Activated CD4-positive, alpha-beta T cell treated with anti-CD3 and anti-CD28 coated beads for 36 hours (primary cell): Measurements from ENCODE around the gene FOXL3. TPM values are rescaled to one million over a fixed set of nuclear protein-coding genes. Genes with fewer than 3 reads are reported as not detected.

Source experiments
- ATAC-seq: fragments of 200-7000 bp; cut with Tn5 transposase; one replicate; pipeline ENCODE4 v1.10.0; 2021; ENCODE audit warnings: mild to moderate bottlenecking, moderate library complexity
- CTCF ChIA-PET: fragments of 350-600 bp; sonication (Branson Sonifier 250); formaldehyde crosslinking; loops from one replicate; lab custom pipeline; 2021; ENCODE audit warnings: antibody characterized with exemption; lab: Charles Lee
- POLR2A ChIA-PET: fragments of 350-600 bp; sonication (Branson Sonifier 250); formaldehyde crosslinking; loops from one replicate; lab custom pipeline; 2021; ENCODE audit warnings: antibody characterized with exemption, inconsistent platforms; lab: Charles Lee
- DNase-seq: peaks from one replicate; pipeline ENCODE4 v3.0.0-alpha.2; 2020
- H3K27ac Mint-ChIP-seq: one replicate; pipeline ENCODE4 v1.8.0; 2021; ENCODE audit warnings: mixed read lengths
- H3K27me3 Mint-ChIP-seq: one replicate; pipeline ENCODE4 v1.8.0; 2021; ENCODE audit warnings: mixed read lengths
- H3K36me3 Mint-ChIP-seq: one replicate; pipeline ENCODE4 v1.8.0; 2021; ENCODE audit warnings: low read depth, mixed read lengths
- H3K4me1 Mint-ChIP-seq: one replicate; pipeline ENCODE4 v1.8.0; 2021; ENCODE audit warnings: mixed read lengths
- H3K4me3 Mint-ChIP-seq: one replicate; pipeline ENCODE4 v1.8.0; 2021; ENCODE audit warnings: mild to moderate bottlenecking, moderate library complexity, mixed read lengths
- H3K9me3 Mint-ChIP-seq: one replicate; pipeline ENCODE4 v1.8.0; 2021; ENCODE audit warnings: low read depth, mixed read lengths
- intact Hi-C, 2 experiments: fragments of 100-400 bp; cut with DNase I in 1 of 2; cut with micrococcal nuclease in 1 of 2; formaldehyde crosslinking; loops; one replicate each; pipeline versions ENCODE4 v1.14.2 to v1.15.1; 2022 to 2024; cut with DNase I, micrococcal nuclease
- total RNA-seq, 2 experiments: library from RNA; stranded (reverse); gene quantifications; one replicate each; pipeline ENCODE4 v1.2.3, GENCODE V29; 2021

Gene FOXL3
- total RNA-seq, 2 experiments from 2014 or later = not detected

- Mint-ChIP-seq H3K36me3 (no peaks in the 10 kb centered on the region), H3K4me1 (no peaks in the 10 kb centered on the region), H3K9me3 (peaks cover 13% of the 10 kb centered on the region), H3K27ac (no peak overlapping the region), H3K27me3 (peaks cover 2% of the 10 kb centered on the region), H3K4me3 (no peak overlapping the region)
- ChIA-PET CTCF (no interaction called here), POLR2A (no interaction called here)
- intact Hi-C loops = no loop called here
- ATAC-seq (no peak), DNase-seq (no peak)
These were observed 17.3 kb upstream of the FOXL3 start for GRCh38 chr7:272631-273030.

DNA sequence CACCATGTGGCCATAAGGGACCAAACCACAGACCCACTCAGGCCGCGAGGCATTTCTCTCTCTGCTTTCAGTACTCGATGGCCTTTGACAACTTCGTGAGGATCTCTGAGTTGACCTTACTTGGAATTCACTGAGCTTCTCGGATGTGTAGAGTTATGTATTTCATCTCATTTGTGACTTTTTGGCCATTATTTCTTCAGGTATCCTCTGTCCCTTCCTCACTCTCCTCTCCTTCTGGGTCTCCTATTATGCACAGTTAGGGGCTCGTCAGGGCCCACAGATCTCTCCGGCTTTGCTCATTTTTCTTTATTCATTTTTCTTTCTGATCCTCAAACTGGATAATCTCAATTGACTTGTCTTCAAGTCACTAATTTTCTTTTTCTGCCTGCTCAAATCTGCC, 16.6 kb upstream of the FOXL3 start:
- no peak for ATAC-seq
- POLR2A ChIA-PET = no interaction called here
- CTCF ChIA-PET = no interaction called here

GRCh38 chr7:274266-274665, 15.7 kb upstream of the FOXL3 start:
- Mint-ChIP-seq H3K27ac (no peak overlapping the region), H3K4me1 (no peaks in the 10 kb centered on the region), H3K27me3 (peaks cover 5% of the 10 kb centered on the region), H3K36me3 (no peaks in the 10 kb centered on the region), H3K9me3 (peaks cover 13% of the 10 kb centered on the region), H3K4me3 (no peak overlapping the region)
- ATAC-seq (no peak), DNase-seq (no peak)
- intact Hi-C loops = no loop called here
- CTCF ChIA-PET = interaction anchor here (0.7 kb wide), 1 partner anchor 303 kb away, joined by 3 read pairs; no protein-coding TSS in a partner anchor
- POLR2A ChIA-PET = no interaction called here

More for the DNA sequence above, 16.6 kb upstream of the FOXL3 start:
- DNase-seq = no peak
- Mint-ChIP-seq H3K4me1 (no peaks in the 10 kb centered on the region), H3K36me3 (no peaks in the 10 kb centered on the region), H3K27ac (no peak overlapping the region), H3K4me3 (no peak overlapping the region), H3K9me3 (peaks cover 13% of the 10 kb centered on the region), H3K27me3 (peaks cover 5% of the 10 kb centered on the region)
- intact Hi-C loops = no loop called here

DNA sequence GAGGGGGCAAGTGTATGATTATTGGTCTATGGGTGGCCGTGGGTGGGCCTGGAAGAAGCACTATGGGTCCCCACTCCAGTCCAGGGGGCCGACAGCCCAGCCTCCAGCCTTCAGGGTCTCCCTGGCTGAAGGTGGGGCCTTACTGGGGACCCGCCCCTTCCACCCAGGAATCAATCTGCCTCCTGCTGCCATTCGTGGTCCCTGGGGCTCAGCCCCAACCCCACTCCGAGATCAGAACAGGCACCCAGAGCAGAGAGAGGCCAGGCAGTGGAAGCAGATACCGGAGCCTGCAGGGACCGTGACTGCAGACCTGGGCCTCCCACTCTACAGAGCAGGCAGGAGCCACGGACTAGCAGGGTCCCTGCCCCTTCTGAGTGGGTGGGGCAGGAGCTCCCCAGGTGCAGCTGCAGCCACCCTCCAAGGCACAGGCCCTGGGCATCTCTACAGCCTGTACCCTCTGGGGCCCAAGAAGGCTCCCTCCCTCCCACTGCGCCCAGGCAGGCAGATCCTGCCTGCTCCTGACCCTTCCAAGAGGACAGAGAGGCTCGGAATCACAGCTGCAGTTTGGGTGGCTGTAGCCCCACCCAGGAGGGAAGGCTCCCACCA, 13.6 kb upstream of the FOXL3 start:
- DNase-seq = no peak
- no peaks in the 10 kb centered on the region for H3K4me1 Mint-ChIP-seq
- POLR2A ChIA-PET = no interaction called here
- no peak overlapping the region for H3K4me3 Mint-ChIP-seq
- peaks cover 11% of the 10 kb centered on the region for H3K27me3 Mint-ChIP-seq
- peaks cover 13% of the 10 kb centered on the region for H3K9me3 Mint-ChIP-seq
- CTCF ChIA-PET = interaction anchor here (0.9 kb wide), 1 partner anchor 12 kb away, joined by 3 read pairs; no protein-coding TSS in a partner anchor
- H3K36me3 Mint-ChIP-seq = no peaks in the 10 kb centered on the region
- no peak for ATAC-seq
- H3K27ac Mint-ChIP-seq = no peak overlapping the region
- intact Hi-C loops = no loop called here

- H3K9me3 Mint-ChIP-seq = peaks cover 13% of the 10 kb centered on the region
- no peak for ATAC-seq
- DNase-seq = no peak
- POLR2A ChIA-PET = no interaction called here
- intact Hi-C loops = no loop called here
- no peaks in the 10 kb centered on the region for H3K4me1 Mint-ChIP-seq
- H3K27me3 Mint-ChIP-seq = peaks cover 14% of the 10 kb centered on the region
- CTCF ChIA-PET = no interaction called here
- H3K27ac Mint-ChIP-seq = no peak overlapping the region
- no peaks in the 10 kb centered on the region for H3K36me3 Mint-ChIP-seq
- no peak overlapping the region for H3K4me3 Mint-ChIP-seq
These were observed 12.7 kb upstream of the FOXL3 start for GRCh38 chr7:277228-277627.

DNA sequence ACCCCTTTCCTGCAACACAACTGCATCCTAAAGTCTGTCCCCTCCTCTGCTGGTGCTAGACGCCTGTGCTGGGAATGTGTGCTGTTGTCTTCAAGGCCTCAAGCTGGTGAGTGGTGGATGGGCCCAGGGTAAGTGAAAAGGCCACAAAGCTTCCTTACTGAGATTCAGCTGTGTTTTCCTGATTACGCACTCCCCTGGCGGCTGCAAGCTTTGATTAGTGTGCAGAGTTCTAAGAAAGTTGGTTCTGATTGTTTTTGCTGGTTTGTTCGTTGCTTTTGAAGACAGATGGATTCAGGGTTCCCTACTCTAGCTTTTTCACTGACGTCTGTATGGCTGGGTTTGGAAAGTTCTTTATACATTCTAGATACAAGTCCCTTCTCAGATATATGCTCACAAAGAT, 11.9 kb upstream of the FOXL3 start:
- ATAC-seq = no peak
- intact Hi-C loops = no loop called here
- Mint-ChIP-seq H3K27ac (no peak overlapping the region), H3K4me1 (no peaks in the 10 kb centered on the region), H3K27me3 (peaks cover 14% of the 10 kb centered on the region), H3K4me3 (no peak overlapping the region), H3K36me3 (no peaks in the 10 kb centered on the region), H3K9me3 (peaks cover 11% of the 10 kb centered on the region)
- ChIA-PET CTCF (interaction anchor here (0.6 kb wide), 1 partner anchor 54 kb away, joined by 3 read pairs; no protein-coding TSS in a partner anchor), POLR2A (no interaction called here)
- no peak for DNase-seq

DNA sequence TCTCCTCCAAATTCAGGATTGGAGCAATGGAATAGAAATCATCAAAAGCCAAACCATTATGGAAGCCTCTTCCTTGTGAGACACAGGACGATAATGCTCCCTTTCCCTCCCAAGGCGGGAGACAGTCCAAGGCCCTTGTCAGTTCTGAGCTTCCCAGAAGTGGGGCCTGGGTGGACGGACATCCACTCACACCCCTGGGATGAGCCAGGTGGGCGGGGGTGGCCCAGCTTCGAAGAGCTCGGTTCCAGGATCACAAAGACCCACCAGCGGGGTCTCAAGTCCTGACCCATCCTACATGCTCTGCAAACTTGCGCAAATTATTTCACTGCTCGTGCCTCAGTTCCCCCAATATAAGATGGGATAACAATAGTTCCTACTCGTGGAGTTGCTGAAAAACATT, 10.1 kb upstream of the FOXL3 start:
- H3K4me3 Mint-ChIP-seq = no peak overlapping the region
- intact Hi-C loops = no loop called here
- no peak overlapping the region for H3K27ac Mint-ChIP-seq
- POLR2A ChIA-PET = no interaction called here
- DNase-seq (no peak), ATAC-seq (no peak)
- H3K27me3 Mint-ChIP-seq = peaks cover 14% of the 10 kb centered on the region
- no peaks in the 10 kb centered on the region for H3K4me1 Mint-ChIP-seq
- CTCF ChIA-PET = no interaction called here
- peaks cover 2% of the 10 kb centered on the region for H3K9me3 Mint-ChIP-seq
- H3K36me3 Mint-ChIP-seq = no peaks in the 10 kb centered on the region

DNA sequence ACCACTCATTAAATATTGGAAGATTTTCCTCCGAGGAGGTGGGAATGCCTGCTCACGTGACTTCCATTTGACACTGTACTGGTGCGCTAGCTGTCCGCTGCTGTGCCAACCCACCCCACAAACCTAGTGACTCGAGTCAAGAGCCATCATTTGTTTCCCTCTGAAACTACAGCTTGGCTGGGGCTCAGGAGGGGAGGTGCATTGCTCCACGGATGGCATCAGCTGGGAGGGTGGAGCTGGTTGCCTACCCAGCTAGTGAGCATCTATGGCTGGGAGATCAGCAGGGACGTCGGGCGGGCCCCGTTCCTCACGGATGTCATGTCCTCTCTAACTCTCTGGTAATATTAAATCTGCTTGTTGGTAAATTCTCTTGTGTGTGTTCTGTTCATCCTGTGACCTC, 9.5 kb upstream of the FOXL3 start:
- CTCF ChIA-PET = no interaction called here

DNA sequence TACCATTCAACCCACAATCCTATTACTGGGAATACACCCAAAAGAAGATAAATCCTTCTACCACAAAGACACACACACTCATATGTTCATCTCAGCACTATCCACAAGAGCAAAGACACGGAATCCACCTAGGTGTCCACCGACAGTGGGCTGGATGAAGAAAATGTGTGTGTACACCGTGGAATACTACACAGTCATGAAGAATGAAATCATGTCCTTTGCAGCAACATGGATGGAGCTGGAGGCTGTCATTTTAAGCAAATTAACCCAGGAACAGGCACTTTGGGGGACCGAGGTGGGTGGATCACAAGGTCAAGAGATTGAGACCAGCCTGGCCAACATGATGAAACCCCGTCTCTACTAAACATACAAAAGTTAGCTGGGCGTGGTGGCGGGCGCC, 8.3 kb upstream of the FOXL3 start:
- DNase-seq (no peak), ATAC-seq (no peak)
- H3K36me3 Mint-ChIP-seq = no peaks in the 10 kb centered on the region
- no peaks in the 10 kb centered on the region for H3K9me3 Mint-ChIP-seq
- peaks cover 14% of the 10 kb centered on the region for H3K27me3 Mint-ChIP-seq
- no peaks in the 10 kb centered on the region for H3K4me1 Mint-ChIP-seq
- no peak overlapping the region for H3K4me3 Mint-ChIP-seq
- H3K27ac Mint-ChIP-seq = no peak overlapping the region
- ChIA-PET POLR2A (no interaction called here), CTCF (no interaction called here)
- intact Hi-C loops = no loop called here

More for the DNA sequence above, 9.5 kb upstream of the FOXL3 start:
- intact Hi-C loops = no loop called here
- no peak overlapping the region for H3K4me3 Mint-ChIP-seq
- H3K36me3 Mint-ChIP-seq = no peaks in the 10 kb centered on the region
- no peak overlapping the region for H3K27ac Mint-ChIP-seq
- peaks cover 14% of the 10 kb centered on the region for H3K27me3 Mint-ChIP-seq
- H3K4me1 Mint-ChIP-seq = no peaks in the 10 kb centered on the region
- ATAC-seq (no peak), DNase-seq (no peak)
- H3K9me3 Mint-ChIP-seq = no peaks in the 10 kb centered on the region
- POLR2A ChIA-PET = no interaction called here

DNA sequence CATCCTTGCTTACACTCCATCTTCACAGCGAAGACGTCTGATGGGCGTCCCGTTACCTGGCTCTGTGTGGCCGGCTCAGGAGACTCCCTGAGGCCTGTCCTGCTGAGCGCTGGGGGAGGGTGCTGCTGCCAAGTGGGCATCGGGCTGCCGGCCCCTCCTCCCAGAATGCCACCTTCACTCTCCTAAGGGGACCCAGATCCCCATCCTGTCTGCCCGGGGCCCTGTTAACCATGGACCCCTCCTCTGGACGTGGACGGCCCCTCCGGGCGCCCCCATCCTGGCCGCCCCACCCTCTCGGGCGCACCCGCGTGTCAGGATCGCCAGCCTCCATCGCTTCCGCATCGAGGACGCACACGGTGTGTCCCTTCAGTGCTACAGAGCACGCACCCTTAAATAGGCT, 7.3 kb upstream of the FOXL3 start:
- CTCF ChIA-PET = no interaction called here
- ATAC-seq = no peak
- POLR2A ChIA-PET = no interaction called here
- no peak for DNase-seq
- Mint-ChIP-seq H3K4me3 (no peak overlapping the region), H3K27me3 (peaks cover 14% of the 10 kb centered on the region), H3K27ac (no peak overlapping the region), H3K9me3 (no peaks in the 10 kb centered on the region), H3K4me1 (no peaks in the 10 kb centered on the region), H3K36me3 (no peaks in the 10 kb centered on the region)
- intact Hi-C loops = no loop called here

DNA sequence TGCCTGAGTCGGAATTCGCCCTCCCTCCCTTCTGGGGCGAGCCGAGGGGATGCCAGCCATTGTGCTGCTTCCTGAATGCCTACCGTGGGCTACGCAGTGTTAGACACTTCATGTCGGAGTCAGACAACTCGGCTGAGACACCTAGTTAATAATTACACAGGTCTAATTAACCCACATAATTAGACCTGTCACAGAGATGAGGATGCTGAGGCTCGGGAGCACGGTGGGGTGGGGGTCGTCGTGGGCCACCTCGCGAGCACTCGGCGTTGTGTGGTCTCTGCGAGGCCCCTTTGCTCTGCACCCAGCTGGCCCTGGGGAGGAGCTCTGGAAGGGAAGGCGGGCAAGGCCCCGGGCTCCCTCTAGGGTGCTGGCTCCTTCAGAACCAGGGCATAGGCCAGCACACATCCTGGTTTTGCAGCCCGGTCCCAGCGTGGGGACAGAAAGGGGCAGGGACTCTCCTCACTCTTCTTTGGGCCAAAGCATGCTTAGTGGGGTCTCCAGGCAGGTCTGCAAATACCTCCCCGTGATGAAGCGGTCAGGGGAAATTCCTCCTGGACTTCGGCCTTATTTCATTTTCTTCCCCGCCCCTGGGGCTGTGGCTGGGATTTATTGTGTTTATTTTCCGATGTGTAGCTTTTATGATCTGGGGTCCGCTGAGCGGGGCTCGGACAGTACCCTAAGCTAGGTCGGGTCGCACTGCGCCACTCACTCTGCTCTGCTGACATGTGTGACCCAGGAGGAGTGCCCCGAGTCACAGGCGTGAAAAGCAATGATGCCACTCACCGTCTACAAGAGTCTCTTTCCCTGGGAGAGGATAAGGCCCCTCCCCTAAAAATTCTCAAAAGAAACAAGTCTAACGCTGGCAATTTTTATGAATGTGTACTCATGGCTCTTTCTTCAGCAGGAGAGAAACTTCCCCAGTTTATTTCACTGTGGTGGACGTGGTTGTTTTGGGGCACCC, 4.9 kb upstream of the FOXL3 start:
- no peaks in the 10 kb centered on the region for H3K36me3 Mint-ChIP-seq
- intact Hi-C loops = no loop called here
- DNase-seq (no peak), ATAC-seq (no peak)
- ChIA-PET POLR2A (no interaction called here), CTCF (no interaction called here)
- no peaks in the 10 kb centered on the region for H3K4me1 Mint-ChIP-seq
- no peaks in the 10 kb centered on the region for H3K9me3 Mint-ChIP-seq
- no peak overlapping the region for H3K4me3 Mint-ChIP-seq
- peaks cover 18% of the 10 kb centered on the region for H3K27me3 Mint-ChIP-seq
- H3K27ac Mint-ChIP-seq = no peak overlapping the region

GRCh38 chr7:285731-286130, 4.2 kb upstream of the FOXL3 start:
- Mint-ChIP-seq H3K9me3 (no peaks in the 10 kb centered on the region), H3K4me1 (no peaks in the 10 kb centered on the region), H3K27ac (no peak overlapping the region), H3K27me3 (peaks cover 19% of the 10 kb centered on the region), H3K36me3 (no peaks in the 10 kb centered on the region), H3K4me3 (no peak overlapping the region)
- DNase-seq = no peak
- ChIA-PET POLR2A (no interaction called here), CTCF (no interaction called here)
- ATAC-seq = no peak
- intact Hi-C loops = no loop called here
